ENCODE data around the gene VIPR1.

DNA sequence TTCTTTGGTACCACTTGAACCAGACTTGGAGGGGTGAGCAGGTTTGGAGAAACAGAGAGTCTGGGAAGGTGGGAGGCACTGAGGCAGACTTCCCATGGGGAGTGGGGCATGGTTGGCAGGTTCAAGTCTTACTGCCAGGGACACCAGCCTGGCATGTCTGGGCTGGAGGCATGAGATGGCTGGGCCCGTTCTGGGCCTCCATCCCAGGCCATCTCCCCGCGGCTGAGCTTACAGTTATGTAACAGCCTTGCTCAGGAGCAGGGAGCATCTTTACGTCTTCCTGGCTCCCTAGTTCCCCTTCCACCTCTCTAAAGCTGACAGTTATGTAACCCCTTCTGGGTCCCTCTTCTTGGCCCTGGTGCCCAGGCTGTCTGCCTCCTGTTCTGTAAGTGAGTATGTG, 12.4 kb downstream of the VIPR1 start:
- TF ChIP-seq, protein P1, sequence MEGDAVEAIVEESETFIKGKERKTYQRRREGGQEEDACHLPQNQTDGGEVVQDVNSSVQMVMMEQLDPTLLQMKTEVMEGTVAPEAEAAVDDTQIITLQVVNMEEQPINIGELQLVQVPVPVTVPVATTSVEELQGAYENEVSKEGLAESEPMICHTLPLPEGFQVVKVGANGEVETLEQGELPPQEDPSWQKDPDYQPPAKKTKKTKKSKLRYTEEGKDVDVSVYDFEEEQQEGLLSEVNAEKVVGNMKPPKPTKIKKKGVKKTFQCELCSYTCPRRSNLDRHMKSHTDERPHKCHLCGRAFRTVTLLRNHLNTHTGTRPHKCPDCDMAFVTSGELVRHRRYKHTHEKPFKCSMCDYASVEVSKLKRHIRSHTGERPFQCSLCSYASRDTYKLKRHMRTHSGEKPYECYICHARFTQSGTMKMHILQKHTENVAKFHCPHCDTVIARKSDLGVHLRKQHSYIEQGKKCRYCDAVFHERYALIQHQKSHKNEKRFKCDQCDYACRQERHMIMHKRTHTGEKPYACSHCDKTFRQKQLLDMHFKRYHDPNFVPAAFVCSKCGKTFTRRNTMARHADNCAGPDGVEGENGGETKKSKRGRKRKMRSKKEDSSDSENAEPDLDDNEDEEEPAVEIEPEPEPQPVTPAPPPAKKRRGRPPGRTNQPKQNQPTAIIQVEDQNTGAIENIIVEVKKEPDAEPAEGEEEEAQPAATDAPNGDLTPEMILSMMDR (IDR thresholded peaks at IDR 0.05; ENCODE audit: low read depth, low read length, missing input control) = no peak
- TF ChIP-seq RAD21 (IDR thresholded peaks at IDR 0.05) = no peak
- TF ChIP-seq, protein P2, sequence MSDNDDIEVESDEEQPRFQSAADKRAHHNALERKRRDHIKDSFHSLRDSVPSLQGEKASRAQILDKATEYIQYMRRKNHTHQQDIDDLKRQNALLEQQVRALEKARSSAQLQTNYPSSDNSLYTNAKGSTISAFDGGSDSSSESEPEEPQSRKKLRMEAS (IDR thresholded peaks at IDR 0.05) = no peak
